Choroid plexus epithelial cell (primary cell): Measurements from ENCODE around the gene PMAIP1.
"Not testable (repeated sequence)": the region's sequence is repeated elsewhere in the genome, so short reads cannot be mapped to it uniquely, and the experiment has no call there.

Source experiments
- DNase-seq: peaks from one replicate; pipeline ENCODE4 v3.0.0-alpha.2; 2010; ENCODE audit warnings: low read depth
- H3K4me3 ChIP-seq: 2 replicates; pipeline ENCODE4 v1.5.1; 2011; ENCODE audit warnings: low read depth, mild to moderate bottlenecking, control low read depth, low read length, moderate library complexity
- CTCF ChIP-seq: conservative IDR thresholded peaks from 2 replicates; pipeline ENCODE4 v1.5.1; 2011; ENCODE audit warnings: low read depth, mild to moderate bottlenecking, control low read depth, inconsistent platforms, low read length, moderate library complexity

The PMAIP1 gene

GRCh38 chr18:59885579-59886163, 14.1 kb upstream of the PMAIP1 start:
- peak overlapping the region; percentile 5 for H3K4me3 ChIP-seq
- peak; percentile 89 for DNase-seq

GRCh38 chr18:59886399-59886798, 13.4 kb upstream of the PMAIP1 start:
- H3K4me3 ChIP-seq, DNase-seq: not testable (repeated sequence)

More at GRCh38 chr18:59885579-59886163, 14.1 kb upstream of the PMAIP1 start:
- TF ChIP-seq CTCF = no peak

GRCh38 chr18:59892123-59892522, 7.7 kb upstream of the PMAIP1 start:
- DNase-seq = no peak
- TF ChIP-seq CTCF = no peak
- H3K4me3 ChIP-seq = no peak overlapping the region

- DNase-seq = no peak
- no peak for TF ChIP-seq CTCF
- H3K4me3 ChIP-seq = no peak overlapping the region
Measured at GRCh38 chr18:59893971-59894370, 5.8 kb upstream of the PMAIP1 start.

DNA sequence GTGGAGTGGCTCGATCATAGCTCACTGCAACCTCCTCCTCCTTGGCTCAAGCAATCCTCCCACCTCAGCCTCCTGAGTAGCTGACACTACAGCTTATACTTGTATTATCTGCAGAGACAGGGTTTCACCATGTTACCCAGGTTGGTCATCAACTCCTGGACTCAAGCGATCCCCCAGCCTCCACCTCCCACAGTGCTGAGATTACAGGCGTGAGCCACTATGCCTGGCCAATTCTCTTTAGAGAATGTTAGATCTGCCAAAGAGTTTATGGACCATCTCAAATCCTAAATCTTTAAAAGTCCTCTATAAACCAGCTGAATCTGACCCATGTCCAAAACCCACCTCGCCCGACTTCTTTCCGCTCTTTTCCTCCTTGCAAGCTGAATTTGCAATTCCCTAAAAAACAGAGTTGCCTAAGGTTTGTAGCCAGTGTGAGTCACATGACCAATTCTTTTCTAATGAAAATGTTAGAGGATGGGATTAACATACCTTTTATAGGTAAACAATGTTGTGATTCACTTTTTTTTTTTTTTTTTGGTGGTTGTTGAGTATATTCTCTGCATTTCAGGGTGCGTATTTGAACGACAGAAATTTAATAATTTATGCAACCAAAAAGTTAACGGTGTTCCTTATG, 2.4 kb upstream of the PMAIP1 start:
- TF ChIP-seq CTCF = no peak
- no peak overlapping the region for H3K4me3 ChIP-seq
- no peak for DNase-seq

DNA sequence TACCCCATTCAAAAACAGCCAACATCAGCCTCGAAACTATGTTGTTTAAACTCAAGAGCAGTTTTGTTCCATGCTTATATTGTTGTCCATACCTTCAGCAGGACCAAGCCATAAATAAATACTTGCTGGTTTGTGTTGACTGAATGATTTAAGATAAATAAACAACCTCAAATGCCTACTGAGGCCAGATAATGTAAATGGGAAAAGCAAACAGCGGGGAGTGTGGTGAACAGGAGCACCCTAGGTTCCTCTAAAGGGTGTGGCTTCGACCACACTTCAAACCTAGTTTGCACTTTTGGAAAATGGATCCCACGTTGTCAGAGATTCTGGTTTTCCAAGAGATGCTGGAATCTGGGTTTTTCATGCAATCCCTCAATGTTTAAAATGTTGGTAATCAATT, 1.7 kb upstream of the PMAIP1 start:
- no peak for DNase-seq
- TF ChIP-seq CTCF = no peak
- no peak overlapping the region for H3K4me3 ChIP-seq

DNA sequence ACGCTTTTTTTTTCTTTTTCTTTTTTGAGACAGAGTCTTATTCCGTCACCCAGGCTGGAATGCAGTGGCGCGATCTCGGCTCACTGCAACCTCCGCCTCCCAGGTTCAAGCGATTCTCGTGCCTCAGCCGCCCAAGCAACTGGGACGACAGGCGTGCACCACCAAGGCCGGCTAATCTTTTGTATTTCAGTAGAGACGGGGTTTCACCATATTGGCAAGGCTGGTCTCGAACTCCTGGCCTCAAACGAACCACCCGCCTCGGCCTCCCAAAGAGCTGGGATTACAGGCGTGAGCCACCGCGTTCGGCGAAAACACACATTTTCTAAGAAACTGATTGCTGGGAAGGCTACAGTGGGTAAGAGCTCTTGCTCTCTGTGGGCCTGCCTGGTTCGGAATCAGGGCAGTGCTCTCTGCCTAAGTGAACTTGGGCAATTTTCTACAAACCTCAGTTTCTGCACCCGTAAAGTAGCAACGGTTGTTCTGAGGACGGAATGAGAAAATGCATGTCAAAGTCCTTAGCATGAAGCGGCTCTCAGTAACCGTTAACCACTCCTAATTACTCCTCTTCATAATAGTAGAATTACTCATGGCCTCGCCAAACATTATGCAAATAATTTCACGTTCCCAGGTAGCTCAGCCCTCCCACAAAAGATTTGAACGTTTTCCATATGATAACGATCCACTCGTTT, 1.0 kb upstream of the PMAIP1 start:
- TF ChIP-seq CTCF = no peak
- DNase-seq = peak; percentile 38
- H3K4me3 ChIP-seq = peak overlapping the region; percentile 90
